OCI-LY1 (cell line): Measurements from ENCODE around the gene BMPR1B.

ENCODE experiments used
- EZH2 ChIP-seq: fragments of 200-600 bp; sonication (generic), shearing (Covaris generic); IDR thresholded peaks from 2 replicates; pipeline ENCODE4 v1.8.0; 2017; ENCODE audit warnings: borderline replicate concordance, mixed run types, mild to moderate bottlenecking, antibody characterized with exemption, low read length, moderate library complexity, mixed read lengths
- TF ChIP-seq, protein P1 (sequence below): fragments of 200-600 bp; sonication (generic), shearing (Covaris generic); IDR thresholded peaks from 2 replicates; pipeline ENCODE4 v1.5.1; 2017; ENCODE audit warnings: mild to moderate bottlenecking, antibody characterized with exemption, low read length, moderate library complexity, mixed read lengths

DNA sequence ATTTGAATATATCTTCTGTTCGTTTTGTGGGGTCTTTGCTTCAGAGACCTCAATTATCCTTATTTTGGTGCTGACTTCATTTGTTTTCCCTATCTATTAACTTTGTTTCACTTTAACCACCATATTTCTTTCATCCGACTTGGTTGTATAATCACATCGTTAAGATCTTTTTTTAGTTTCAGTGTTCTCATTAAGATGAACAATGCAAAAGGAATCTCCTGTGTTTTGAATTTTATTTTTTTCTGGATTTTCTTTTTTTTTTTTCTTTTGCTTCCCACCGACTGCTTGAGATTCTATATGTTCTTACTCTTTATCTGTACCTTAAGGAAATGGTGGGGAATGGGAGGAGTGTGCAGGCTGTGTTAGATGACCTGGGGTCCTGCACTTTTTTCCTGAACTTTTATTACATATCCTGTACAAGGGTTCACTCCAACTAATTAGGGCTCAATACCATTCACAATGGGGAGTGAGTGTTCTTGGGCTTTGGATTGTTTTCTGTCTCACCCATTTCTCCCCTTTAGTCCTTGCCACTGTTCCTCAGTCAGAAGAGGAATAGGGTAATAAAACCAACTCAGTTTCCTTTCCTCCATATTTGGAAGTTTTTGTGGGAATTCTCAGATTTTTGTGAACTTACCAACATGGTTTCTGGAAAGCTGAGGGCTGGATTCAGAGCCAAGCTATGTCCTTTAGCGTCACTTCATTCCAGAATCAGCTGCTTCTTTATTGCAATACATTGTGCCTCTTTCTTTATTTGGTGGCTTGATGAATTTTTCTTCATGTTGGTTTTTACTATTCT is 43.2 kb upstream of the BMPR1B start:
- TF ChIP-seq, protein P1, sequence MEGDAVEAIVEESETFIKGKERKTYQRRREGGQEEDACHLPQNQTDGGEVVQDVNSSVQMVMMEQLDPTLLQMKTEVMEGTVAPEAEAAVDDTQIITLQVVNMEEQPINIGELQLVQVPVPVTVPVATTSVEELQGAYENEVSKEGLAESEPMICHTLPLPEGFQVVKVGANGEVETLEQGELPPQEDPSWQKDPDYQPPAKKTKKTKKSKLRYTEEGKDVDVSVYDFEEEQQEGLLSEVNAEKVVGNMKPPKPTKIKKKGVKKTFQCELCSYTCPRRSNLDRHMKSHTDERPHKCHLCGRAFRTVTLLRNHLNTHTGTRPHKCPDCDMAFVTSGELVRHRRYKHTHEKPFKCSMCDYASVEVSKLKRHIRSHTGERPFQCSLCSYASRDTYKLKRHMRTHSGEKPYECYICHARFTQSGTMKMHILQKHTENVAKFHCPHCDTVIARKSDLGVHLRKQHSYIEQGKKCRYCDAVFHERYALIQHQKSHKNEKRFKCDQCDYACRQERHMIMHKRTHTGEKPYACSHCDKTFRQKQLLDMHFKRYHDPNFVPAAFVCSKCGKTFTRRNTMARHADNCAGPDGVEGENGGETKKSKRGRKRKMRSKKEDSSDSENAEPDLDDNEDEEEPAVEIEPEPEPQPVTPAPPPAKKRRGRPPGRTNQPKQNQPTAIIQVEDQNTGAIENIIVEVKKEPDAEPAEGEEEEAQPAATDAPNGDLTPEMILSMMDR, result no peak
- no peak for TF ChIP-seq EZH2
